ENCODE measurements around the gene C3orf18.
A peak's percentile ranks its signal among the peaks of the same experiment; 100 is the strongest.
"Not testable (repeated sequence)": the region's sequence is repeated elsewhere in the genome, so short reads cannot be mapped to it uniquely, and the experiment has no call there.

Gene C3orf18

GRCh38 chr3:50523279-50523811 lies 44.2 kb downstream of the C3orf18 start:
- DNase-seq (ENCODE audit: low spot score), result no peak

GRCh38 chr3:50521572-50521971 lies 46.0 kb downstream of the C3orf18 start:
- DNase-seq (ENCODE audit: low spot score), result no peak

- no peak for DNase-seq (ENCODE audit: low spot score)
Measured at GRCh38 chr3:50520849-50521248, 46.7 kb downstream of the C3orf18 start.

- peak; percentile 68 for DNase-seq (ENCODE audit: low spot score)
Measured at GRCh38 chr3:50519471-50520089, 48.0 kb downstream of the C3orf18 start.

DNA sequence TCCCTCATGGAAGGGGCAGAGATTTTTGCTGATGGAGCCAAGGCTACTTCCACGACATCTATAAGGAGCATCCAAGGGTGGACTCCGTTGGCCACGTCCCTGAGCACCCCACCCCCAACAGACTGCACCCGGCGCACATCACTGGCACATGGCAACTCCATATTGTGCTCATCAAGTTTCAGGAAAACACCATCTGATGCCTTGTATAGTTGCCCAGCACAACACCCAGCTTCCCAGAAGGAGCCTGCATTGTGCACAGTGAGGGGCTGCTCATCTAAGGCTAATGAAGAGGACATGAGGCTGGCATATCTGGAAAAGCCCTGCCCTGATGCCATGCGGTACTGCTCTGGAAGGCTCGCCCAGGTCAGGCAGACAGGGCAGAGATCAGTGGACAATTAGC lies 49.1 kb downstream of the C3orf18 start:
- DNase-seq (ENCODE audit: low spot score), result no peak

DNA sequence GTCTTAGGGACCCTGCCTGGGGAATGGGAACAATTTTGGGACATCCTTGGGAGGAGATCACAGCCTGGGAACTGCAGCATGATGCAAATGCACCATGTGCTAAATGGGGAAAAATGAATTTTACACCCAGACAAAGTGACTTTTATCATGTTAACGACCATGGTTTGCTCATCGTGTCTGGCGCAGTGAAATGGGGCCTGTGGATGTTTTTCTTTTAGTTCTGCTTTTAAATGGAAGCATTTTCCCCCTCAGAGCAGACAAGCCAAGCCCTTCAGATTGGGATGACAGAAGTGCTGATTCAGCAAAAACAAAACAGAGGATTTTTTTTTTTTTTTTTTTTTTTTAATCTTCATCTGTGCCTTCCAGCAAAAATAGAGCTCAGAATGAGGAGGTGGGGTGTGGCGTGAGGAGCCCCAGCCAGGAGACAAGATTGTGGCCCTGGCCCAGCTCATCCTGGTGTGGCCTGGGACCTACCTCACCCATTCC lies 49.8 kb downstream of the C3orf18 start:
- no peak for DNase-seq (ENCODE audit: low spot score)

DNA sequence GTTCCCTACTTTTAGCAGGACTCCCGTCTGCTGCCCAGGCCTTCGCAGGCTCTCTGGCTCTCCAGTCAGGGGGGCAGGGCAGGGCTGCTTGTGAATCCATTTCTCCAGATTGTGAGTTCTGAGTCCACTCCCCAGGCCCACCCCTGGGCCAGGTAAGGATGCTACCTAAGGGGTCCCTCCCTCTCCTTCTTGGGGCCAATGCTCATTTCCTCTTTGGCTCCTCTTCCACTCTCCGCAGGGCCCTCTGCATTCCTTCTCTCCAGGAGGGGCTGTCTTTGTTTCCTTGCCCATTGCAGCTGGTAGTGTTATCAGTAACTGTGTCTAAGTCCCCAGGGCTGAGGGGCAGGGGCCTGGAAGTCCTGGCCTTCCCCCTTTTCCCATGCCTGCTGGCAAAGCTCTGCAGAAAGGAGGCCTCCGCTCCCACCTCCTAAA lies 51.1 kb downstream of the C3orf18 start:
- no peak for DNase-seq (ENCODE audit: low spot score)

DNA sequence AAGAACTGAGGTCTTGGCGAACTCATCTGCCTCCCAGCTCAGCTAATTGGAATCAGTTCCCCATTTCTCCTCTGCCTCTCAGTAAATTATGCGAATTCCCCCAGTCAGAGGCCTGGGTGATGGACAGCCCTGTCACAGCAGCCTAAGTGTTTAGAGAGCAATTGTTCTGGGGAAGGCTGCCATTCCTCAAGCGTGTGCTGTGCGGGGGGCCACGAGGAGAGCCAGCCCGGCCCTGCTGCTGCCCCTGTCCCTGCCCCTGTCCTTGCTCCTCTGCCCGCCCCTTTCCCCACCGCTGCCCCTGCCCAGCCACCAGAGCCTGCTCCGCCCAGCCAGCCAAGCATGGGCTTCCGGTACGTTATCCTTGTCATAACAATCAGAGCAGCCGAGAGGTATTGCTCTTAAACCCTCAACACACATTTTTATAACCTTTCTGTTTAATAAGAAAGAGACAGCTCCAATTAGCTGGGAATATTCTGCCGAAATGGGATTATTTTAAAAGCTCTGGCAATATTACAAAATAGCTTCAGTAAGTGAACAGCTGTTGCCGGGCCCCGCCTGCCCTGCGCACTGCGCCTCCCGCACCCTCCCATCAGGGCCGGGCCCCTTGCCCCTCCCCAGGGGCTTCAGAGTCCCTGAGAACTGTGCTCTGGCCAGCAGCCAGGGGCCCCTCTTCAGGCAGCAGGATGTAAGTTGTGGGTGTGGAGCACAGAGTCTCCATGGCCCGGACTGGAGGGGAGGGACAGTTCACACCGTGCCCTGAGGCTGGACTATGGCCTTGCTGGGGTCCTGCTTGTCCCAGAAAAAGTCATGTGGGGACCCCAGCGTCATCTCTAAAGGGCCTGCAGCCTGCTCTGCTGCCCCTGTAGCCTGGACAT lies 51.7 kb downstream of the C3orf18 start:
- DNase-seq (ENCODE audit: low spot score), result peak; percentile 49

DNA sequence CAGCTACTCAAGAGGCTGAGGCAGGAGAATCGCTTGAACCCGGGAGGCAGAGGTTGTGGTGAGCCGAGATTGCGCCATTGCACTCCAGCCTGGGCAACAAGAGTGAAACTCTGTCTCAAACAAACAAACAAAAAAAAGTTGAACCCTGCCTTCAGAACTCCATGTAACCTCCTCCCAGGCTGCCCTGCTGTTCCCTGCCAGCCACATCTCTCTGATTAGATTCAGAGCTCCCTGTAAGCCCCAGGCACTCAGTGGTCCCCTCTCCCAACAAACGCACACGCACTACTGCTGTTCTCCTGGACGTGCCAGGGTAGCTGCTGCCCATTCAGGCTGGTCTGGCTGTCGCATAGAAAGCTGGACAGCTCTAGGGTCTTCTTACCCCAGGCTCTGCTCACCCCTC lies 54.6 kb downstream of the C3orf18 start:
- DNase-seq (ENCODE audit: low spot score), result not testable (repeated sequence)

DNA sequence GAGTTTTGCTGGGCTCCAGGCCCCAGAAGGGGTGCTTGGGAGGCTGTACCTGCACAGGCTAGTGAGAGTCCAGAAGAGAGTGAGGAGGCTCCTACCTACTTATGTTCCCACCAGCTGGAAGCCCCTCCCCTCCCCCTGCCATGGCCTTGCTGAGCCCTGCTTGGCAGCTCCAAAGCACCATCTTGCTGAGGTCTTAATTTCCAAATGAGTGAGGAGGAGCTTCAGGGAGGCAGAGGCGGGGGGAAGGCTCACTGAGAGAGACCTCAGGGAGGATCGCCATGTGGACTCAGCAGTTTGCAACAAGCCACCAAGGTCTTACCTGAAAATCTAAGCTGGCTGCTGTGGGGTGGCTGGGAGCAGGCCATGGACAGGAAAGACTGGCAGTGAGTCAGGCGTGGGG lies 55.4 kb downstream of the C3orf18 start:
- no peak for DNase-seq (ENCODE audit: low spot score)

DNA sequence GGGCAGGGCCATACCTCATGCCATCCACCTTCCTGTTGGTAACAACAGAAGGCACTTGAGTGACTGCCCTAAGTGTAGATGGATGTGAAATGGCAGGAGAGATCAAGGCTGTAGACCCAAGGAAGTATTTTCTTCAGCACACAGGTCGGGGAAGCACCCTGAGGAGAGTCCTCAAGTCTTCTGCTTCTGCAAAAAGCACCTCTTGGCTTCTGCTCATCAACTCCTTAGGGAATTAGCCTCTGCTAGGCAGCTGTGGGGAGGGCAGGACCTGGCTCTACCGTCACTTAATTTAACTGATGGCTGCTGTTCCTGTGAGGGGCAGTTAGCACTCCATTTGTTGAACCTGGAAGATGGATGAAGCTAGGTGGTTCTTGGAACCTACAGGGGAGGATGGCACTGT lies 57.2 kb downstream of the C3orf18 start:
- DNase-seq (ENCODE audit: low spot score), result no peak

- DNase-seq (ENCODE audit: low spot score), result no peak
Measured at GRCh38 chr3:50509715-50510114, 57.8 kb downstream of the C3orf18 start.

GRCh38 chr3:50508821-50509220 lies 58.7 kb downstream of the C3orf18 start:
- DNase-seq (ENCODE audit: low spot score), result no peak
